H1 (cell line): ENCODE results near the gene TAPT1. TPM values are rescaled to one million over a fixed set of nuclear protein-coding genes. Genes with fewer than 3 reads are reported as not detected.

ENCODE experiments used
- CEBPB ChIP-seq: IDR thresholded peaks from 2 replicates; pipeline ENCODE4 v1.6.1; 2012; ENCODE audit warnings: low read depth, low read length
- CHD1 ChIP-seq: IDR thresholded peaks from 2 replicates; pipeline ENCODE4 v1.6.1; 2012; ENCODE audit warnings: low read depth, low read length, improper control_type of control experiment
- CHD2 ChIP-seq: IDR thresholded peaks from 2 replicates; pipeline ENCODE4 v1.6.1; 2012; ENCODE audit warnings: low read length, improper control_type of control experiment
- EP300 ChIP-seq, 2 experiments: IDR thresholded peaks; 1 replicate in 1 of 2; 2 replicates in 1 of 2; pipeline ENCODE4 v1.6.1; 2011 to 2012; ENCODE audit warnings: low read depth in 2 of 2, low read length in 2 of 2, mild to moderate bottlenecking in 2 of 2, borderline replicate concordance in 1 of 2, inconsistent platforms in 1 of 2, moderate library complexity in 1 of 2
- KDM1A ChIP-seq: fragments of 200-600, 300-600 bp; sonication (generic); IDR thresholded peaks from 2 replicates; pipeline ENCODE4 v1.7.1; 2016; ENCODE audit warnings: mild to moderate bottlenecking, low read length, borderline replicate concordance
- MAFK ChIP-seq: IDR thresholded peaks from 2 replicates; pipeline ENCODE4 v1.6.1; 2012; ENCODE audit warnings: low read depth, mild to moderate bottlenecking, improper control_type of control experiment, low read length
- PHF8 ChIP-seq: fragments of 200-600 bp; sonication (generic); conservative IDR thresholded peaks from 2 replicates; pipeline ENCODE4 v1.7.1; 2012; ENCODE audit warnings: low read depth, mild to moderate bottlenecking, inconsistent platforms, low read length, moderate library complexity
- POLR2A ChIP-seq, 2 experiments: IDR thresholded peaks; 1 replicate in 1 of 2; 2 replicates in 1 of 2; pipeline ENCODE4 v1.6.1; 2011; ENCODE audit warnings: low read depth in 2 of 2, low read length in 2 of 2, mild to moderate bottlenecking in 2 of 2; ENCODE audit errors: control extremely low read depth in 1 of 2
- SUZ12 ChIP-seq: fragments of 200-600 bp; sonication (generic); IDR thresholded peaks from 2 replicates; pipeline ENCODE4 v1.6.1; 2012; ENCODE audit warnings: mild to moderate bottlenecking, inconsistent platforms, low read length, moderate library complexity, mixed read lengths
- TCF12 ChIP-seq: IDR thresholded peaks from 2 replicates; pipeline ENCODE4 v1.6.1; 2011; ENCODE audit warnings: low read depth, mild to moderate bottlenecking, low read length
- polyA plus RNA-seq, 7 experiments: library from polyadenylated mRNA; depleted of rRNA in 3 of 7; stranded (reverse) in 5 of 7; unstranded in 2 of 7; fragments of >200 nt in 5 of 7; fragments of 200-250 nt in 2 of 7; gene quantifications; 1 replicate in 5 of 7; 2 replicates in 1 of 7; 4 replicates in 1 of 7; pipeline versions ENCODE4 v1.2.1 to v1.2.3, GENCODE V29; 2011 to 2013; ENCODE audit warnings: missing spikeins in 2 of 7, mixed read lengths in 2 of 7
- total RNA-seq: library from RNA; stranded (reverse); fragmentation: NEBNext Ultra II Directional; extraction: Animal tissue kit (Norgen Biotek cat#: 25700); gene quantifications from 2 replicates; pipeline ENCODE4 v1.2.1, GENCODE V29; 2021
- TF ChIP-seq, protein P1 (sequence below), 3 experiments: IDR thresholded peaks; 1 replicate in 2 of 3; 2 replicates in 1 of 3; pipeline versions ENCODE4 v1.5.1 to v1.6.1; 2011; ENCODE audit warnings: low read length in 3 of 3, mild to moderate bottlenecking in 3 of 3, inconsistent platforms in 2 of 3, low read depth in 1 of 3, moderate library complexity in 1 of 3; ENCODE audit not compliant: insufficient read depth in 1 of 3; ENCODE audit errors: control extremely low read depth in 1 of 3

The TAPT1 gene
- total and polyA plus RNA-seq, 2 of the 8 experiments (the other 6 are each of a cell fraction or from before 2014, with no cell fraction given) = 4.2 to 15.3 TPM

- TF ChIP-seq CEBPB = no peak
- no peak for TF ChIP-seq SUZ12
- TF ChIP-seq, protein P1, sequence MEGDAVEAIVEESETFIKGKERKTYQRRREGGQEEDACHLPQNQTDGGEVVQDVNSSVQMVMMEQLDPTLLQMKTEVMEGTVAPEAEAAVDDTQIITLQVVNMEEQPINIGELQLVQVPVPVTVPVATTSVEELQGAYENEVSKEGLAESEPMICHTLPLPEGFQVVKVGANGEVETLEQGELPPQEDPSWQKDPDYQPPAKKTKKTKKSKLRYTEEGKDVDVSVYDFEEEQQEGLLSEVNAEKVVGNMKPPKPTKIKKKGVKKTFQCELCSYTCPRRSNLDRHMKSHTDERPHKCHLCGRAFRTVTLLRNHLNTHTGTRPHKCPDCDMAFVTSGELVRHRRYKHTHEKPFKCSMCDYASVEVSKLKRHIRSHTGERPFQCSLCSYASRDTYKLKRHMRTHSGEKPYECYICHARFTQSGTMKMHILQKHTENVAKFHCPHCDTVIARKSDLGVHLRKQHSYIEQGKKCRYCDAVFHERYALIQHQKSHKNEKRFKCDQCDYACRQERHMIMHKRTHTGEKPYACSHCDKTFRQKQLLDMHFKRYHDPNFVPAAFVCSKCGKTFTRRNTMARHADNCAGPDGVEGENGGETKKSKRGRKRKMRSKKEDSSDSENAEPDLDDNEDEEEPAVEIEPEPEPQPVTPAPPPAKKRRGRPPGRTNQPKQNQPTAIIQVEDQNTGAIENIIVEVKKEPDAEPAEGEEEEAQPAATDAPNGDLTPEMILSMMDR (IDR thresholded peaks at IDR 0.05; ENCODE audit: control extremely low read depth in 1 of 3, insufficient read depth in 1 of 3, low read depth in 1 of 3, low read length in 3 of 3) = peak in 2 of 3 experiments; percentile 53 to 68; a peak in 3 of 4 replicates
- TF ChIP-seq MAFK = no peak
- TF ChIP-seq CHD2 = no peak
- TF ChIP-seq CHD1 = no peak
- no peak for TF ChIP-seq EP300 (IDR thresholded peaks at IDR 0.05; ENCODE audit: borderline replicate concordance in 1 of 2, low read depth in 2 of 2, low read length in 2 of 2)
- TF ChIP-seq KDM1A = no peak
- TF ChIP-seq PHF8 = no peak
- TF ChIP-seq TCF12 = no peak
- TF ChIP-seq POLR2A (IDR thresholded peaks at IDR 0.05; ENCODE audit: control extremely low read depth in 1 of 2, low read depth in 2 of 2, low read length in 2 of 2) = no peak
These were observed 29.5 kb downstream of the TAPT1 start (continued) for GRCh38 chr4:16196482-16197393.
